ENCODE data around the gene CAMTA1. TPM values are rescaled to one million over a fixed set of nuclear protein-coding genes. Genes with fewer than 3 reads are reported as not detected.

CAMTA1 gene
- total and polyA plus RNA-seq, 2 experiments from 2014 or later: 89.0 to 145 TPM

GRCh38 chr1:7393136-7393535, 607.9 kb downstream of the CAMTA1 start:
- H3K9me2 ChIP-seq (replicated peaks; ENCODE audit: insufficient read depth): no peaks in the 10 kb centered on the region
- H3K9me3 ChIP-seq (ENCODE audit: low read depth): no peaks in the 10 kb centered on the region
- no peaks in the 10 kb centered on the region for H3K27me3 ChIP-seq
- WGBS (ENCODE audit: low lambda C conversion rate, missing lambda C conversion rate): 79% methylated on average over 1 of the region's 1 CpG
- H3K79me2 ChIP-seq: no peaks in the 10 kb centered on the region
- no peak overlapping the region for H2AFZ ChIP-seq
- no peaks in the 10 kb centered on the region for H3K36me3 ChIP-seq (replicated peaks; ENCODE audit: insufficient read depth, low read depth)
- H3K27ac ChIP-seq: no peak overlapping the region
- H3K4me2 ChIP-seq: no peak overlapping the region
- no peak for DNase-seq (ENCODE audit: low spot score)
- peaks cover 11% of the 10 kb centered on the region for H3K4me1 ChIP-seq (ENCODE audit: insufficient read depth)
- H3K4me3 ChIP-seq: no peak overlapping the region
- no peaks in the 10 kb centered on the region for H4K20me1 ChIP-seq (ENCODE audit: insufficient read depth, poor library complexity, severe bottlenecking)
- TF ChIP-seq EZH2 (IDR thresholded peaks at IDR 0.05; ENCODE audit: borderline replicate concordance): no peak
- no peak for TF ChIP-seq CTCF (IDR thresholded peaks at IDR 0.05; ENCODE audit: poor library complexity)
- no peak for TF ChIP-seq EZH2phosphoT487 (IDR thresholded peaks at IDR 0.05; ENCODE audit: low read depth, severe bottlenecking, unreplicated experiment)

GRCh38 chr1:7395251-7395650, 610.0 kb downstream of the CAMTA1 start:
- no peak for DNase-seq (ENCODE audit: low spot score)
- Histone ChIP-seq H3K4me1 (ENCODE audit: insufficient read depth) (no peaks in the 10 kb centered on the region), H3K36me3 (replicated peaks; ENCODE audit: insufficient read depth, low read depth) (no peaks in the 10 kb centered on the region), H3K4me2 (no peak overlapping the region), H3K79me2 (no peaks in the 10 kb centered on the region), H3K9me2 (replicated peaks; ENCODE audit: insufficient read depth) (no peaks in the 10 kb centered on the region), H3K27ac (no peak overlapping the region), H3K9me3 (ENCODE audit: low read depth) (no peaks in the 10 kb centered on the region), H4K20me1 (ENCODE audit: insufficient read depth, poor library complexity, severe bottlenecking) (no peaks in the 10 kb centered on the region), H3K27me3 (no peaks in the 10 kb centered on the region), H2AFZ (no peak overlapping the region), H3K4me3 (no peak overlapping the region)
- whole genome bisulfite sequencing (ENCODE audit: low lambda C conversion rate, missing lambda C conversion rate): 79% methylated on average over 1 of the region's 1 CpG
- TF ChIP-seq EZH2phosphoT487 (IDR thresholded peaks at IDR 0.05; ENCODE audit: low read depth, severe bottlenecking, unreplicated experiment): no peak
- no peak for TF ChIP-seq CTCF (IDR thresholded peaks at IDR 0.05; ENCODE audit: poor library complexity)
- TF ChIP-seq EZH2 (IDR thresholded peaks at IDR 0.05; ENCODE audit: borderline replicate concordance): no peak

GRCh38 chr1:7398982-7399381, 613.7 kb downstream of the CAMTA1 start:
- Histone ChIP-seq H3K4me2 (no peak overlapping the region), H3K9me2 (replicated peaks; ENCODE audit: insufficient read depth) (no peaks in the 10 kb centered on the region), H3K27ac (no peak overlapping the region), H3K9me3 (ENCODE audit: low read depth) (no peaks in the 10 kb centered on the region), H2AFZ (no peak overlapping the region), H3K27me3 (no peaks in the 10 kb centered on the region), H4K20me1 (ENCODE audit: insufficient read depth, poor library complexity, severe bottlenecking) (no peaks in the 10 kb centered on the region), H3K4me3 (no peak overlapping the region), H3K79me2 (no peaks in the 10 kb centered on the region), H3K36me3 (replicated peaks; ENCODE audit: insufficient read depth, low read depth) (no peaks in the 10 kb centered on the region), H3K4me1 (ENCODE audit: insufficient read depth) (peaks cover 4% of the 10 kb centered on the region)
- WGBS (ENCODE audit: low lambda C conversion rate, missing lambda C conversion rate): 64% methylated on average over 1 of the region's 1 CpG
- no peak for DNase-seq (ENCODE audit: low spot score)
- no peak for TF ChIP-seq EZH2phosphoT487 (IDR thresholded peaks at IDR 0.05; ENCODE audit: low read depth, severe bottlenecking, unreplicated experiment)
- TF ChIP-seq EZH2 (IDR thresholded peaks at IDR 0.05; ENCODE audit: borderline replicate concordance): no peak
- TF ChIP-seq CTCF (IDR thresholded peaks at IDR 0.05; ENCODE audit: poor library complexity): no peak

All from hepatocyte (in vitro differentiated cells).